Measurements from ENCODE around the gene ETS2. TPM values are rescaled to one million over a fixed set of nuclear protein-coding genes. Genes with fewer than 3 reads are reported as not detected.

The ETS2 gene
- total RNA-seq, 1 donor from 2014 or later: 42.2 TPM

DNA sequence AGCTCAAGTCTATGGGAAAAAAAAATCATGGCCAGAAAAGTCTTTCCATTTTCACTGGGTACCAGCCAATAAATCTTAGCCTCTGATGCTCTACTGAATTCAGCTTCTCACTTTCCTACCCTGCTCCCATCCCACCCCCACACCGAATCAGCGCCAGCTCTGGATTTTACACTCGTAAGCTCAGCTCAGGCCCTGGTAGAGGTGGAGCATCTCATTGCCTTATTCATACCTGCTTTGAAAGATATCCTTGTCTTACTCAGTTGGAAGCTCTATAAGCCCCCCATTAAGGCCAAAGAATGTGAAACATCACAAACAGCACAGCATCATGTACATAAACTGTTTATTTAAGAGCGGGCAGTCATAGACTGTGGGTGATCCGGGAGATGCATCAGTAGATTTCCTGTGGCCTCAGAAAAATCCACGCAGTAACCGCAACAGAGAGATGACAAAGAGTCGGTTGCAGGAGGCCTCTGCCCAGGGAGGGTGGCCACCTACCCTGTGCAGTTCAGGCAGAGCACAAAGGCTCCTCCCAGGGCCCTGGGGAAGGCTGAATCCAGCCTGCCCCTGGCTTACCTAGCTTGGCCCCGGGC is 36.4 kb upstream of the ETS2 start:
- Mint-ChIP-seq H3K36me3 (no peaks in the 10 kb centered on the region), H3K27ac (peak overlapping the region; percentile 2), H3K27me3 (peaks cover 6% of the 10 kb centered on the region), H3K9me3 (no peaks in the 10 kb centered on the region), H3K4me1 (ENCODE audit: unreplicated experiment) (peaks cover 36% of the 10 kb centered on the region), H3K4me3 (no peak overlapping the region)
- no peak for DNase-seq (ENCODE audit: extremely low spot score, unreplicated experiment)
- TF ChIP-seq, protein P1, sequence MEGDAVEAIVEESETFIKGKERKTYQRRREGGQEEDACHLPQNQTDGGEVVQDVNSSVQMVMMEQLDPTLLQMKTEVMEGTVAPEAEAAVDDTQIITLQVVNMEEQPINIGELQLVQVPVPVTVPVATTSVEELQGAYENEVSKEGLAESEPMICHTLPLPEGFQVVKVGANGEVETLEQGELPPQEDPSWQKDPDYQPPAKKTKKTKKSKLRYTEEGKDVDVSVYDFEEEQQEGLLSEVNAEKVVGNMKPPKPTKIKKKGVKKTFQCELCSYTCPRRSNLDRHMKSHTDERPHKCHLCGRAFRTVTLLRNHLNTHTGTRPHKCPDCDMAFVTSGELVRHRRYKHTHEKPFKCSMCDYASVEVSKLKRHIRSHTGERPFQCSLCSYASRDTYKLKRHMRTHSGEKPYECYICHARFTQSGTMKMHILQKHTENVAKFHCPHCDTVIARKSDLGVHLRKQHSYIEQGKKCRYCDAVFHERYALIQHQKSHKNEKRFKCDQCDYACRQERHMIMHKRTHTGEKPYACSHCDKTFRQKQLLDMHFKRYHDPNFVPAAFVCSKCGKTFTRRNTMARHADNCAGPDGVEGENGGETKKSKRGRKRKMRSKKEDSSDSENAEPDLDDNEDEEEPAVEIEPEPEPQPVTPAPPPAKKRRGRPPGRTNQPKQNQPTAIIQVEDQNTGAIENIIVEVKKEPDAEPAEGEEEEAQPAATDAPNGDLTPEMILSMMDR (conservative IDR thresholded peaks at IDR 0.05): no peak

DNA sequence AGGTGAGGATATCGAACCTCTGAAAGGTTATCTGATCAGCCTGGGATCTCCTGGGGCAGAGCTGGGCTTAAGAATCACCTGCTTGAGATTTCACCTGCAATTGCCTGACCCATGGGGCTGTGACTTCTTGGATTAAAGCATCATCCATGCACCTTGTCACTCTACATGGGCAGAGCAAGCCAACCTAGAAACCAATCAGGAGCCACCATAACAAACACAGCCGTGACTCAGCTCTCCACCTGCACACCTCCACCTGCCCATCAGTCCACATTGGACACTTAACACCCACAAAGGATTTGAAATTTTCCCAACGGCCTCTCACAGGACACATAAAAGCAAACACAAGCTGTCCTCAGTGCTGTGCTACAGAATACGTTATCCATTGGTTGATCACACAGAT is 35.1 kb upstream of the ETS2 start:
- Mint-ChIP-seq H3K27me3 (peaks cover 3% of the 10 kb centered on the region), H3K27ac (no peak overlapping the region), H3K36me3 (no peaks in the 10 kb centered on the region), H3K4me1 (ENCODE audit: unreplicated experiment) (peaks cover 36% of the 10 kb centered on the region), H3K9me3 (no peaks in the 10 kb centered on the region), H3K4me3 (no peak overlapping the region)
- no peak for DNase-seq (ENCODE audit: extremely low spot score, unreplicated experiment)
- TF ChIP-seq, protein P1 (conservative IDR thresholded peaks at IDR 0.05): no peak

DNA sequence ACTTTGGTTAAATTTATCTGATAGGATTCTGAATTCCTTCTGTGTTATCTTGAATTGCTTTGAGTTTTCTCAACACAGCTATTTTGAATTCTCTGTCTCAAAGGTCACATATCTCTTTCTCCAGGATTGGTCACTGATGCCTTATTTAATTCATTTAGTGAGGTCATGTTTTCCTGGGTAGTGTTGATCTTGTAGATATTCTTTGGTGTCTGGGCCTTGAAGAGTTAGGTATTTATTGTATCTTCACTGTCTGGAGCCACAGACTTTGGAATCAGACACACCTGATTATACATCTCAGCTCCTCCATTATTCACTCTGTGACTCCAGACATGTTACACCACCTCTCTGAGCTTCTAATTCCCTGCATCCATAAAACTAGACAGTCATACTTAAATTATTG is 34.2 kb upstream of the ETS2 start:
- H3K27ac Mint-ChIP-seq: peak overlapping the region; percentile 10
- H3K4me3 Mint-ChIP-seq: no peak overlapping the region
- H3K36me3 Mint-ChIP-seq: no peaks in the 10 kb centered on the region
- H3K9me3 Mint-ChIP-seq: no peaks in the 10 kb centered on the region
- peaks cover 36% of the 10 kb centered on the region for H3K4me1 Mint-ChIP-seq (ENCODE audit: unreplicated experiment)
- TF ChIP-seq, protein P1 (conservative IDR thresholded peaks at IDR 0.05): no peak
- no peak for DNase-seq (ENCODE audit: extremely low spot score, unreplicated experiment)
- peaks cover 9% of the 10 kb centered on the region for H3K27me3 Mint-ChIP-seq

GRCh38 chr21:38772646-38773045 is 33.1 kb upstream of the ETS2 start:
- DNase-seq (ENCODE audit: extremely low spot score, unreplicated experiment): no peak
- TF ChIP-seq, protein P1 (conservative IDR thresholded peaks at IDR 0.05): no peak
- Mint-ChIP-seq H3K9me3 (no peaks in the 10 kb centered on the region), H3K36me3 (no peaks in the 10 kb centered on the region), H3K27me3 (peaks cover 11% of the 10 kb centered on the region), H3K4me1 (ENCODE audit: unreplicated experiment) (peaks cover 36% of the 10 kb centered on the region), H3K27ac (no peak overlapping the region), H3K4me3 (no peak overlapping the region)

DNA sequence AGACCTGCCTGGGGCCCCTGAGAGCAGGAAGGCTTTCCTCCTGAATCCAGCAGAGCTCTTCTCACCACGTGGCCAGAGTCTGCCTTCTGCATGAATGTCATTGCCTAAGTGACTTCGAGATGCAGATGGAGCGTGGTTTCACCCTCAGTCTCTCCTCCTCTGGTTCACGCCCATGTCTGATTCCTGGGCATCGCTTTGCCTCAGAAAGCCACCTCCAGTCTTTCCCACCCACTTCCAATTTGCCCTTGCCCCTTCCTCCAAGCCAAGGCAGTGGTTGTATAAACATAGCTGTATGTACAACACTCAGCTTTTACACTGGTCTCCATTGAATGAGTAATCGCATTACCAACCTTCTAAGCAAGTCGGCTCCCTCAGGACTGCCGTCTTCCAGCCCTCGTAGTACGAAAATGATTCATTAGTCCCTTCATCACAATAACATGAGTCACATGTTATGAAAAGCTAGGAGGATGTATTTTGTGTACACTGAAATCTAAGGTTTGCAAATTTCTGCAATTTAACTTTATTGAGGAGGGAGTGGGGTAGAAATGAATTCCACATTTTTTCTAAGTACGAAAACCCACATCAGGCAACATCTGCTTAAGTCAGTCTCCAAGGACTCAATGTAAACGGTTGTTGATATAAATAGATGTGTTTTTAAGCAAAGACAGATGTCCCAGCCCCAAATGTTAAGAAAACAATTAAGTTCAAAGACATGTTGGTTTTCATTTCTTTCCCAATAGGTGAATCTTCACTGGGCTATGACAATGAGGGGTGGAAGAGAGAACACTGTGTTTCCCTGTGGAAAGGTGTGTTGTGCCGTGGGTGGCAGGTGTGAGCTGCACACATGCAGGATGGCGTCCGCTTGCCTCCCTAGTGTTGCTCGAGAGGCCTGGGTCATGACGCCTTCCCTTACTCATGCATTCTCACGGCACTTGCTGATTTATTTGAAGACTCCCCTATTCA is 32.3 kb upstream of the ETS2 start:
- DNase-seq (ENCODE audit: extremely low spot score, unreplicated experiment): no peak
- TF ChIP-seq, protein P1 (conservative IDR thresholded peaks at IDR 0.05): no peak
- peak overlapping the region; percentile 21 for H3K4me3 Mint-ChIP-seq

More for the DNA sequence above, 32.3 kb upstream of the ETS2 start:
- no peaks in the 10 kb centered on the region for H3K36me3 Mint-ChIP-seq
- peaks cover 2% of the 10 kb centered on the region for H3K9me3 Mint-ChIP-seq
- H3K4me1 Mint-ChIP-seq (ENCODE audit: unreplicated experiment): peaks cover 36% of the 10 kb centered on the region
- H3K27ac Mint-ChIP-seq: no peak overlapping the region
- peaks cover 17% of the 10 kb centered on the region for H3K27me3 Mint-ChIP-seq

Measured in type B pancreatic cell (in vitro differentiated cells).